Caco-2 (cell line): ENCODE data around the gene SLK. TPM values are rescaled to one million over a fixed set of nuclear protein-coding genes. Genes with fewer than 3 reads are reported as not detected.

Source experiments
- BruUV-seq: library from RNA; stranded (reverse); fragments of 400-500 nt; replicated peaks from 2 replicates; lab custom pipeline; 2021; lab: Mats Ljungman, UMichigan
- CTCF ChIA-PET: fragments of 300-600 bp; sonication (Branson Sonifier 250); formaldehyde crosslinking; loops from one replicate; lab custom pipeline; 2022; ENCODE audit warnings: antibody characterized with exemption; lab: Charles Lee
- POLR2A ChIA-PET: fragments of 300-600 bp; sonication (Branson Sonifier 250); formaldehyde crosslinking; loops from one replicate; lab custom pipeline; 2022; ENCODE audit warnings: antibody characterized with exemption; lab: Charles Lee
- DNase-seq, 2 experiments: peaks; one replicate each; pipeline versions ENCODE4 v3.0.0 to v3.0.0-alpha.2; 2020 to 2022
- H3K27me3 ChIP-seq: replicated peaks from 2 replicates; pipeline ENCODE4 v1.6.0; 2011; ENCODE audit warnings: low read length; ENCODE audit not compliant: control insufficient read depth, insufficient read depth
- H3K36me3 ChIP-seq: 2 replicates; pipeline ENCODE4 v1.5.1; 2011; ENCODE audit warnings: low read length; ENCODE audit not compliant: control insufficient read depth, insufficient read depth
- H3K4me1 ChIP-seq: fragments of 250-450 bp; sonication (Bioruptor Pico); 2 replicates; pipeline ENCODE4 v1.5.1; 2020; ENCODE audit warnings: mild to moderate bottlenecking
- H3K4me3 ChIP-seq: 2 replicates; pipeline ENCODE4 v1.5.1; 2011; ENCODE audit warnings: low read depth, mild to moderate bottlenecking, control low read depth, low read length
- H3K9me3 ChIP-seq: fragments of 250-450 bp; sonication (Bioruptor Pico); 2 replicates; pipeline ENCODE4 v1.5.1; 2020; ENCODE audit warnings: mild to moderate bottlenecking, moderate library complexity
- H3K27ac Mint-ChIP-seq: one replicate; pipeline ENCODE4 v1.8.0; 2022; ENCODE audit warnings: mixed read lengths; ENCODE audit not compliant: unreplicated experiment
- H3K27me3 Mint-ChIP-seq: one replicate; pipeline ENCODE4 v1.8.0; 2022; ENCODE audit warnings: mixed read lengths; ENCODE audit not compliant: insufficient read depth, unreplicated experiment
- H3K36me3 Mint-ChIP-seq: one replicate; pipeline ENCODE4 v1.8.0; 2022; ENCODE audit warnings: mild to moderate bottlenecking, mixed read lengths; ENCODE audit not compliant: insufficient read depth, unreplicated experiment
- H3K4me1 Mint-ChIP-seq: one replicate; pipeline ENCODE4 v1.8.0; 2022; ENCODE audit warnings: low read depth, mixed read lengths; ENCODE audit not compliant: unreplicated experiment
- H3K4me3 Mint-ChIP-seq: one replicate; pipeline ENCODE4 v1.8.0; 2022; ENCODE audit warnings: mild to moderate bottlenecking, moderate library complexity, mixed read lengths; ENCODE audit not compliant: unreplicated experiment
- H3K9me3 Mint-ChIP-seq: one replicate; pipeline ENCODE4 v1.8.0; 2022; ENCODE audit warnings: mixed read lengths; ENCODE audit not compliant: unreplicated experiment
- intact Hi-C: fragments of 100-400 bp; cut with micrococcal nuclease; formaldehyde crosslinking; loops from one replicate; pipeline ENCODE4 v1.10.0; 2022; ENCODE audit not compliant: unreplicated experiment
- total RNA-seq: library from RNA; stranded (reverse); gene quantifications from 2 replicates; pipeline ENCODE4 v1.2.3, GENCODE V29; 2022
- TF ChIP-seq, protein P1 (sequence below), 2 experiments: fragments of 200-600 bp in 1 of 2; IDR thresholded peaks; 1 replicate in 1 of 2; 2 replicates in 1 of 2; pipeline versions ENCODE4 v1.5.1 to v1.8.0; 2011 to 2022; ENCODE audit warnings: antibody characterized with exemption in 1 of 2, control low read depth in 1 of 2, inconsistent platforms in 1 of 2, low read depth in 1 of 2, low read length in 1 of 2, mild to moderate bottlenecking in 1 of 2, moderate library complexity in 1 of 2; ENCODE audit not compliant: insufficient read depth in 1 of 2, severe bottlenecking in 1 of 2, unreplicated experiment in 1 of 2

SLK gene
- total RNA-seq, 1 experiment from 2014 or later: 39.5 TPM

DNA sequence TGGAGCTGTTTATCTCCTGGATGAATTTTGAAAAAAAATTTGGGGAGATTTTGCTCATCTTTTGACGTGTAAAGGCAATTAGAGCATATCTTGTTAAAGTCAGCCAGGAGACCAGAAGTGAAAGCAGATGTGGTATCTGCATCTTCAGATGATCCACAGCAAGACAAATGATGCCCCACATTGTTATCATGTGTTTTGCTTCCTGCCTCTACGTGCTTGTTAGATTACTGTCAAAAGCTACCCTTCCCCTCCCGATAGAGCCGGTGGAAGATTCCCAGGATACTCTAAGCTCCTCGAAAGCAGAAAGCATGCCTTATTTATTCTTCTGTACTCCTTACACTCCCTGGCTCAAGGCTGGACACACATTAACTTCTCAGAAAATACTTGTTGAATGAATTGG lies 105.8 kb downstream of the SLK start:
- Mint-ChIP-seq H3K27me3 (no peaks in the 10 kb centered on the region), H3K4me3 (no peak overlapping the region), H3K4me1 (peaks cover 16% of the 10 kb centered on the region), H3K9me3 (no peaks in the 10 kb centered on the region), H3K27ac (no peak overlapping the region), H3K36me3 (no peaks in the 10 kb centered on the region)
- Histone ChIP-seq H3K4me3 (no peak overlapping the region), H3K36me3 (no peaks in the 10 kb centered on the region), H3K9me3 (no peaks in the 10 kb centered on the region), H3K27me3 (no peaks in the 10 kb centered on the region), H3K4me1 (peaks cover 28% of the 10 kb centered on the region)
- no TSS peak for BruUV-seq
- CTCF ChIA-PET: interaction anchor here (1.2 kb wide), 1 partner anchor 185 kb away, joined by 4 read pairs; no protein-coding TSS in a partner anchor
- intact Hi-C loops: no loop called here
- TF ChIP-seq, protein P1, sequence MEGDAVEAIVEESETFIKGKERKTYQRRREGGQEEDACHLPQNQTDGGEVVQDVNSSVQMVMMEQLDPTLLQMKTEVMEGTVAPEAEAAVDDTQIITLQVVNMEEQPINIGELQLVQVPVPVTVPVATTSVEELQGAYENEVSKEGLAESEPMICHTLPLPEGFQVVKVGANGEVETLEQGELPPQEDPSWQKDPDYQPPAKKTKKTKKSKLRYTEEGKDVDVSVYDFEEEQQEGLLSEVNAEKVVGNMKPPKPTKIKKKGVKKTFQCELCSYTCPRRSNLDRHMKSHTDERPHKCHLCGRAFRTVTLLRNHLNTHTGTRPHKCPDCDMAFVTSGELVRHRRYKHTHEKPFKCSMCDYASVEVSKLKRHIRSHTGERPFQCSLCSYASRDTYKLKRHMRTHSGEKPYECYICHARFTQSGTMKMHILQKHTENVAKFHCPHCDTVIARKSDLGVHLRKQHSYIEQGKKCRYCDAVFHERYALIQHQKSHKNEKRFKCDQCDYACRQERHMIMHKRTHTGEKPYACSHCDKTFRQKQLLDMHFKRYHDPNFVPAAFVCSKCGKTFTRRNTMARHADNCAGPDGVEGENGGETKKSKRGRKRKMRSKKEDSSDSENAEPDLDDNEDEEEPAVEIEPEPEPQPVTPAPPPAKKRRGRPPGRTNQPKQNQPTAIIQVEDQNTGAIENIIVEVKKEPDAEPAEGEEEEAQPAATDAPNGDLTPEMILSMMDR (IDR thresholded peaks at IDR 0.05; ENCODE audit: insufficient read depth in 1 of 2, low read depth in 1 of 2, low read length in 1 of 2, severe bottlenecking in 1 of 2, unreplicated experiment in 1 of 2): no peak
- DNase-seq: no peak
- POLR2A ChIA-PET: no interaction called here

DNA sequence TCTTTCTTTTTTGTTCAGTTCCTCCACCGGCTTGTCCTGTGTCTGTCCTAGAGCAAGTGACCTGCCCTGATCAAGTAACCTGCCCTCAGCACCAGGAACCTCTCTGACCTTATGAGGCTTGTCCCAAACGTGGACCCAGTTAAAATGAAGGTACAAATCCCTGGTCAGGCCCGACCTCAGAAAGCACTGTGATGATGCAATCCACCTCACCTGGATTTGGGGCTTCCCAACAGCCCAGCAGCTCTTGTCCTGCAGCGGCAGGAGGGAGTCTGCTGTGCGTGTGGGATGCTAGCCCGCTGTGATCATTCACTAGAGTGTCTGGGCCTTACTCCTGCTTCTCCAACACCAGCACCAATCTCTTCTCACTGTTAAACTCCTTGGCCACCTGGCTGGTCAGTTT lies 107.6 kb downstream of the SLK start:
- H3K4me1 Mint-ChIP-seq: peaks cover 5% of the 10 kb centered on the region
- H3K36me3 Mint-ChIP-seq: no peaks in the 10 kb centered on the region
- no peaks in the 10 kb centered on the region for H3K27me3 ChIP-seq
- no peak for DNase-seq
- intact Hi-C loops: no loop called here
- POLR2A ChIA-PET: no interaction called here
- H3K27ac Mint-ChIP-seq: no peak overlapping the region
- no peaks in the 10 kb centered on the region for H3K36me3 ChIP-seq
- no TSS peak for BruUV-seq
- H3K4me3 Mint-ChIP-seq: no peak overlapping the region
- H3K4me1 ChIP-seq: peaks cover 10% of the 10 kb centered on the region
- TF ChIP-seq, protein P1 (IDR thresholded peaks at IDR 0.05; ENCODE audit: insufficient read depth in 1 of 2, low read depth in 1 of 2, low read length in 1 of 2, severe bottlenecking in 1 of 2, unreplicated experiment in 1 of 2): no peak
- no peaks in the 10 kb centered on the region for H3K9me3 ChIP-seq
- H3K9me3 Mint-ChIP-seq: no peaks in the 10 kb centered on the region
- H3K27me3 Mint-ChIP-seq: no peaks in the 10 kb centered on the region
- no peak overlapping the region for H3K4me3 ChIP-seq
- CTCF ChIA-PET: no interaction called here

DNA sequence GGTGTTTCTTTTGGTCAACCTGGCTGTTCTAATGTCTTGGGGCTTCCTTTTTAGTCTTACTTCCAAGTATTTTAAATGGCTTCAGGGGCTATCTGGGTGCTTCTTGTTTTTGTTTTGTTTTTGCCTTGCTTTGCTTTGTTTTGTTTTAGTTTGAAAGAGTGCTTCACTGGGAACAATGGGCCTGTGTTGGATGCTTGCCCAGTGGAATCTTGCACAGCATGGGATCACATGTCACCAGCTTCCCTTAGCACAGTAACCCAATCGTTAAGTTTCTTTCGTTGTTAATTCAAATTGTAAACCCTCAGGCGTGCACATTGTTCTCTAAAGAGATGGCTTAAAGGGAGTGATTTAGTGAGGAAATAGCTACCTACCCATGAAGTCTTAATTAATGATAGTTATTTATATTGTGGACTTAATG lies 109.8 kb downstream of the SLK start:
- intact Hi-C loops: no loop called here

More for the DNA sequence above, 109.8 kb downstream of the SLK start:
- Histone ChIP-seq H3K9me3 (no peaks in the 10 kb centered on the region), H3K36me3 (no peaks in the 10 kb centered on the region), H3K4me3 (no peak overlapping the region), H3K27me3 (no peaks in the 10 kb centered on the region), H3K4me1 (no peaks in the 10 kb centered on the region)
- H3K27ac Mint-ChIP-seq: no peak overlapping the region
- H3K27me3 Mint-ChIP-seq: no peaks in the 10 kb centered on the region
- no peak for DNase-seq
- no peaks in the 10 kb centered on the region for H3K36me3 Mint-ChIP-seq
- ChIA-PET POLR2A (no interaction called here), CTCF (no interaction called here)
- TF ChIP-seq, protein P1 (IDR thresholded peaks at IDR 0.05; ENCODE audit: insufficient read depth in 1 of 2, low read depth in 1 of 2, low read length in 1 of 2, severe bottlenecking in 1 of 2, unreplicated experiment in 1 of 2): no peak
- no peaks in the 10 kb centered on the region for H3K4me1 Mint-ChIP-seq
- H3K4me3 Mint-ChIP-seq: no peak overlapping the region
- BruUV-seq: no TSS peak
- H3K9me3 Mint-ChIP-seq: no peaks in the 10 kb centered on the region
